Testis (tissue), 3 donors: ENCODE data around the gene PLET1. TPM values are rescaled to one million over a fixed set of nuclear protein-coding genes. Genes with fewer than 3 reads are reported as not detected.
A peak's percentile ranks its signal among the peaks of the same experiment; 100 is the strongest.

Experiments
- DNase-seq: peaks from one replicate; pipeline ENCODE4 v3.0.0-alpha.2; 2019
- H3K27ac ChIP-seq, 2 donors: fragments of 200-600 bp; sonication (generic); one replicate each; pipeline ENCODE4 v1.5.1; 2019
- H3K27me3 ChIP-seq: fragments of 200-600 bp; sonication (generic); one replicate; pipeline ENCODE4 v1.5.1; 2019
- H3K36me3 ChIP-seq: fragments of 200-600 bp; sonication (generic); one replicate; pipeline ENCODE4 v1.5.1; 2017; ENCODE audit warnings: low read depth; ENCODE audit errors: missing control alignments
- H3K4me1 ChIP-seq: fragments of 200-600 bp; sonication (generic); one replicate; pipeline ENCODE4 v1.5.1; 2019
- H3K4me3 ChIP-seq, 2 donors: fragments of 200-600 bp; sonication (generic); one replicate each; pipeline ENCODE4 v1.5.1; 2017 to 2019
- H3K9me3 ChIP-seq: fragments of 200-600 bp; sonication (generic); one replicate; pipeline ENCODE4 v1.5.1; 2017
- CTCF ChIP-seq, 3 experiments: fragments of 450-650 bp in 2 of 3; fragments of 200-600 bp in 1 of 3; sonication (generic) in 1 of 3; IDR thresholded peaks; one replicate each; pipeline ENCODE4 v1.5.1; 2016 to 2019; ENCODE audit warnings: antibody characterized with exemption in 3 of 3, mild to moderate bottlenecking in 2 of 3, moderate library complexity in 1 of 3
- POLR2A ChIP-seq: fragments of 450-650 bp; IDR thresholded peaks from one replicate; pipeline ENCODE4 v1.6.1; 2017; ENCODE audit warnings: antibody characterized with exemption, mild to moderate bottlenecking, moderate library complexity
- WGBS, 2 donors: methylation state at CpG; one replicate each; pipeline ENCODE4 v1.1.5; 2018; 5-methylcytosine and 5-hydroxymethylcytosine counted together
- intact Hi-C: fragments of 100-400 bp; cut with DNase I; formaldehyde crosslinking; loops from one replicate; pipeline ENCODE4 v1.15.1; 2023; ENCODE audit warnings: low total_unique reads
- polyA plus RNA-seq: library from polyadenylated mRNA; stranded (reverse); fragments of 350-450 nt; fragmentation: Illumina TruSeq; extraction: RNeasy Lipid Tissue Mini Kit (QIAGEN cat#74804); gene quantifications from one replicate; pipeline ENCODE4 v1.2.3, GENCODE V29; 2014; ENCODE audit warnings: low read depth, low replicate concordance; ENCODE audit not compliant: insufficient read depth
- total RNA-seq, 2 donors: library from RNA; depleted of rRNA; stranded (reverse); fragments of >200 nt; gene quantifications; one replicate each; pipeline ENCODE4 v1.2.3, GENCODE V29; 2016

The PLET1 gene
- total and polyA plus RNA-seq, 3 donors from 2014 or later = not detected

GRCh38 chr11:112215621-112216020 is 45.0 kb downstream of the PLET1 start:
- no peak for TF ChIP-seq CTCF (IDR thresholded peaks at IDR 0.05)
- TF ChIP-seq POLR2A = no peak
- Histone ChIP-seq H3K9me3 (no peaks in the 10 kb centered on the region), H3K36me3 (no peaks in the 10 kb centered on the region), H3K4me1 (no peaks in the 10 kb centered on the region), H3K4me3 (no peak overlapping the region), H3K27ac (no peak overlapping the region), H3K27me3 (no peaks in the 10 kb centered on the region)
- no peak for DNase-seq
- intact Hi-C loops = no loop called here
- 93 to 94% methylated on average over 6 of the region's 6 CpGs for WGBS, 2 donors

- Histone ChIP-seq H3K27ac (no peak overlapping the region), H3K36me3 (no peaks in the 10 kb centered on the region), H3K4me1 (no peaks in the 10 kb centered on the region), H3K27me3 (no peaks in the 10 kb centered on the region), H3K9me3 (no peaks in the 10 kb centered on the region), H3K4me3 (no peak overlapping the region)
- no peak for DNase-seq
- no peak for TF ChIP-seq CTCF (IDR thresholded peaks at IDR 0.05)
- no peak for TF ChIP-seq POLR2A
- WGBS, 2 donors = 89 to 92% methylated on average over 4 of the region's 4 CpGs
- intact Hi-C loops = no loop called here
These were observed 46.9 kb downstream of the PLET1 start for GRCh38 chr11:112213753-112214152.

- Histone ChIP-seq H3K4me3 (no peak overlapping the region), H3K36me3 (no peaks in the 10 kb centered on the region), H3K27me3 (no peaks in the 10 kb centered on the region), H3K4me1 (no peaks in the 10 kb centered on the region), H3K9me3 (no peaks in the 10 kb centered on the region), H3K27ac (no peak overlapping the region)
- TF ChIP-seq CTCF (IDR thresholded peaks at IDR 0.05) = no peak
- no peak for TF ChIP-seq POLR2A
- intact Hi-C loops = no loop called here
- peak; percentile 43 for DNase-seq
These were observed 48.0 kb downstream of the PLET1 start for GRCh38 chr11:112212710-112213109.

GRCh38 chr11:112212290-112212689 is 48.4 kb downstream of the PLET1 start:
- intact Hi-C loops = no loop called here
- Histone ChIP-seq H3K36me3 (no peaks in the 10 kb centered on the region), H3K27me3 (no peaks in the 10 kb centered on the region), H3K4me1 (no peaks in the 10 kb centered on the region), H3K4me3 (no peak overlapping the region), H3K9me3 (no peaks in the 10 kb centered on the region), H3K27ac (no peak overlapping the region)
- TF ChIP-seq CTCF (IDR thresholded peaks at IDR 0.05) = no peak
- no peak for TF ChIP-seq POLR2A
- WGBS, 2 donors = 83 to 98% methylated on average over 3 of the region's 3 CpGs
- DNase-seq = no peak

- Histone ChIP-seq H3K36me3 (no peaks in the 10 kb centered on the region), H3K4me1 (no peaks in the 10 kb centered on the region), H3K9me3 (no peaks in the 10 kb centered on the region), H3K4me3 (no peak overlapping the region), H3K27me3 (no peaks in the 10 kb centered on the region), H3K27ac (no peak overlapping the region)
- 69 to 76% methylated on average over 2 of the region's 2 CpGs for WGBS, 2 donors
- TF ChIP-seq POLR2A (no peak), CTCF (IDR thresholded peaks at IDR 0.05) (no peak)
- DNase-seq = no peak
- intact Hi-C loops = no loop called here
These were observed 49.1 kb downstream of the PLET1 start for GRCh38 chr11:112211536-112211935.
